HG02884 (cell line): ENCODE measurements around the gene KIF13A.
"Not testable (repeated sequence)": the region's sequence is repeated elsewhere in the genome, so short reads cannot be mapped to it uniquely, and the experiment has no call there.

Experiments
- ATAC-seq: cut with Tn5 transposase; IDR thresholded peaks from one replicate; pipeline ENCODE4 v1.9.1; 2021; ENCODE audit warnings: mild to moderate bottlenecking, moderate library complexity; ENCODE audit not compliant: unreplicated experiment

KIF13A gene

DNA sequence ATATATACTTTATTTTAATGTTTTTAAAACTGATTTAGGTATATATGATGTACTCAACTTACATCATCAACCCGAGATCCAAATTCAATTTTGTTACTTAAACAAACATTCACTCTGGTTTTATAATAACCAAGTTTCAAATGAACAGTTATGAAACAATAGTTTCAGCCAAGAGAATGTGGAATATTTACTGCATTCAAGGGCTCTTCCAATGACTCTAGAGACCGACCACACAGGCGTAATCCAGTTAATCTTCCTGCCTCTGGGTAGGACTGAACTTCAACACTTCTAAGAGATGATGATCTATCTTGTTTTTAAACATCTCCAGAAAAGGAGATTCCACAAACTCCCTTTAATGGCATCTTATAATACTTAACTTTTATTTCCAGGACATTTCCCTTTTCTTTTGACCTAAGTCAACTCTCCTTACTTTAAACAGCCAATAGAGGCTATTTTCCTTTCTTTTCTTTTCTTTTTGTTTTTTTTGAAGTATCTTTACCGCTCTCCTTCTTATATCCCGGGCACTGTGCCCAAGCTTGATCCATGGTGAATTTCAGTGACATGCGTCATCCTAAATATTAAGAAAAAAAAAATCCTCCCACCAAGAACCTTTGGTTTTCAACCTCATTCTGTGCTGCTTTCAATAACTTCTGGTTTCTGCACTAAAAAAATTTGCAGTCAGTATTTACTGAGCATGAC is 110.1 kb downstream of the KIF13A start:
- no peak for ATAC-seq

DNA sequence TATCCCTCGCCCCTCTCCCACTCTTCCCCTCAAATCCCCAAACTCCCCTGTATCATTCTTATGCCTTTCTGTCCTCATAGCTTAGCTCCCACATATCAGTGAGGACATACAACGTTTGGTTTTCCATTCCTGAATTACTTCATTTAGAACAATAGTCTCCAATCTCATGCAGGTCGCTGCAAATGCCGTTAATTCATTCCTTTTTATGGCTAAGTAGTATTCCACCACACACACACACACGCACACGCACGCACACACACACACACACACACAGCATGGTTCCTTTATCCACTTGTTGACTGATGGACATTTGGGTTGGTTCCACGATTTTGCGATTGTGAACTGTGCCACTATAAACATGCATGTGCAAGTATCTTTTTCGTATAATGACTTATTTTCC is 112.7 kb downstream of the KIF13A start:
- ATAC-seq, result no peak

DNA sequence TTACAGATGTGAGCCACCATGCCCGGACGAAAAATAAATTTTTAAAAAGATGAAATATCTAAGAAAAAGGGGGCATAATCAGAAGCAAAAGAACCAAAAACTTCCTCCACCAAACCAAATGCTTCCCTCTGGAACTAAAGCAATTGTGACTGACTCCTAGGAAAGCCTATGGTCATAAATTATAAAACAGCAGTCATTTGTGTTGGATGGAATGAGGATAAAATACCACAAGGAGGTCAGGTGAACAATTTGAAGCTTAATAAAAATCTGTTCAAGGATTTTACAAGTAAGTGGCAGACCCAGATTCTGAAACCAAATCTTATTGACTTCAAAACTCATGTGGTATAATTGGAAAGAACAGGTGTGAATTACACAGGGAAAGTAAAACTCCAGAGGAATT is 114.5 kb downstream of the KIF13A start:
- no peak for ATAC-seq

DNA sequence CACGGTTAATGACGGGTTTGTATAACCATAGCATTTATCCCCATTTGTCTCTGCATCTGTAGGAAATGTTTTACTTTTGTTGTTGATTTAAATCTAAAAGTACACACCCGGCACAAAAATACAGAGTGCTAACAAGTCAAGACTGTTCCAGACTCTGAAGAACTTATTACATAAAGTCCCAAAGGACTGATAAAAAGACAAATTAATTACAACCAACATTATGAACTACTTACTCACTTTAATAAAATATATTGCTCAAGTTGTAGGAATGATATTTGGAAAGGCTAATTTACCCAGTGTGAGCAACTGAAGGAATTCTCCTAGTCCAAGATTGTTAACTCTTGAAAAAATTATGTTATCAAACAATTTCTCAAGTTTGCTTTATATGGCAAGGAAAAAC is 115.6 kb downstream of the KIF13A start:
- no peak for ATAC-seq

DNA sequence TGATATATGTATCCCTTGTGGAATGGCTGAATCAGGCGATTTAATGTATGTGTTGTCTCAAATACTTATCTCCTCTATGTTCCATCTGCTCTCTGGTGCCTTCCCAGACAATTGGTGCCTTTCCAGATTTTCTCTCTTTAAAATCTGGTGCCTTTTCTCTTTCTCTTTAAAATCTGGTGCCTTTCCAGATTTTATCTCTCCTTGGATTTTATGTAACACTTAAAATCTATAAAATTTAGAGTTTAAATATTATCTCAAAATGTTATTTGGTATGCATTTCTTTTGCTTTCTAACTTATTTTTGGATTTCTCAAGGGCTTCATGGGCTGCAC is 116.3 kb downstream of the KIF13A start:
- ATAC-seq, result no peak

DNA sequence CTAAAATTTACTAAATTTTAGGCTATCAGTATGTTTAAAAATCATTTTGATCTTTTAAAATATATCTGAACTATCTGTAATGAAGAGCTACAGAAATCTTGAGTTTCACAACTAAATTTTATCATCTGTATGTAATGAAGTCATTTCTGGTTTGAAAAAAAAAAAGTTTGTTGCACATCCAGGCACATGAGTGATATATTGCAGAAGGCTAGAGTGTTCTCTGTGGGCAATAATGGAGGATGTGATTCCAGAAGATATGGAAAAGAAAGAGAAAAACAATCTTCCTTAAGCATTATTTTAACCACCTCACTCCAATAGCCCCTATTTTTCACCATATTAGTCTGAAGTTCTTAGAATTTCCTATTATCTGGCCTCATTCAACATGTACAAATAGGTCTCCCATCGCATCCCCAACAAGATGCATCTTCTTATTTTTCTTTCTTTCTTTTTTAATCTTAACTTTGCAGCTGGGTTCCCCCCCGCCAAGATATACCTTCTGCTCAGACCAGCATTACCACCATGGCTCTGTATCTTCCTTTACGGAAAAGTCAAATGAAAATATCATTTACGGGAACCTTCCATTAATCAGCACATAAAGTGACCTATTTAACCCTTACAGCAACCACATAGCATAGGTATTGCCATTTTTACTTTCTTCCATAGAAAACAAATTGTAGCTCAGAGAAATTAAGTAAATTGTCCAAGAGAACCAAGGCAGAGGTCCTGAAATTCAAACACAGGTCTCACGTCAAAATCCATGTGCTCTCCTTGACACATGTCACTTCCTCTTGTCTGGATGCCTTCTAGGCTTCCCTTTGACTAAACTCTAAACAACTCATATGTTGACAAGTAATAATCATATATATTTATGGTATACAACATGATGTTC is 116.9 kb downstream of the KIF13A start:
- no peak for ATAC-seq

DNA sequence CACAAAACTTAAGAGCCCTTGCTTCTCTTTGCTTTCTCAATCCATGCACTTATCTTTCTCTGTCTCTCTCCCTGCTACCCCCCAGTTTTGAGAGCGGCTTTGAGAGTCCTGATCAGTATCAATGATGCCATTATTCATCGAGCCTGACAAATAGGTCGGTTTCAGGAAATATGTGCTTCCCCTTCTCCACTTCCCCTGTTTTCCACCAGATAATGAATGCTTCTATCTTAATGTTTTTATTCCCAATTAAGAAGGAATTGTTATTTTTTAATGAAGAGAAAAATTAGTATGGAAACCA is 117.7 kb downstream of the KIF13A start:
- ATAC-seq, result no peak

DNA sequence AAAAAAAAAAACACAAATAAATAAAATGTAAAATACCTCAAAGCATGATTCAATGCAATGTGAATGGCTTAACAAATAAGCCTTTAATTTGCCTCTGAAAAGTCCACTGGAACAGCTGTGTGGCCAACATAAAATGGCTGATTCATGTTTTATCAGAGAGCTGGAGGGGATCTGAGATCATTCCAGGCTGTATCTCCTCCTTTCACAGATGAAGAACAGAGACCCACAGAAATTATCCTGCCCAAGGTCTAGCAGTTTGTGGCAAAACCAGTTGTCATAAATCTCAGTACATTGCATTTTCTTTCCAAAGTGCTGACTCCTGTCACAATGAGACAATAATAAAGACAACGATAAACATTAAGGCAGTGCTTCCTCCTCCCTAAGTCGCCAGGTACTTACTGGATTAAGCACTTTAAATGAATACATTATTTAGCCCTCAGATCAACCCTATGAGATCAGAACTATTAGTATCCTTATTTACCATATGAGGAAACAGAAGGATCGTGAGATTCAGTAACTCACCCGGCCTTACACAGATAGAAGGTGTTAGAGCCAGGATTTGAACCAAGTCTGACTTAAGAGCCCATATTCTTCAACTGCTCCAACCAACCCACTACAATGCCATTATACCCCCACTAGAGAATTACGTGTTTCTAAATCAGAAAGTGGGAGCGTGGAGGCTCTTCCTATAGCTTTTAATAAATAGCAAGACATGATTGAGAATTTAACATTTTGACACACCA is 118.3 kb downstream of the KIF13A start:
- no peak for ATAC-seq

DNA sequence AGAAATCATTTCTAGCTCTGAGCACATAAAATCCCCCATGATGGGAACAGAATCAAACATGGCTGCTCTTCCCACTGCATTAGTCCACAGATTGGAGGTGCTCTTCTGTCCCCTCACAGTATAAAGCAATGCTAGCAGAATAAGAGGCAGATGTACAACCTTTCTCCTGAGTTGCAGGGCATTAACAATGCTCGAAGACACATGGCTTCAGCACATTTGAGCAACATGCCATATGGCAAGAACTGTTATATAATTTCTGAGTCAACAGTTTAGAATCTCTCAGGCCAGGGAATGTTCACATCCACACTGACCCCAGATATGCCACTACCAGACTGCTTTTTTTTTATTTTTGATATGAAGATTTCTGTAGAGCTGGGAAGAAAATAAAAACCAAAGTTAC is 119.6 kb downstream of the KIF13A start:
- ATAC-seq, result no peak

DNA sequence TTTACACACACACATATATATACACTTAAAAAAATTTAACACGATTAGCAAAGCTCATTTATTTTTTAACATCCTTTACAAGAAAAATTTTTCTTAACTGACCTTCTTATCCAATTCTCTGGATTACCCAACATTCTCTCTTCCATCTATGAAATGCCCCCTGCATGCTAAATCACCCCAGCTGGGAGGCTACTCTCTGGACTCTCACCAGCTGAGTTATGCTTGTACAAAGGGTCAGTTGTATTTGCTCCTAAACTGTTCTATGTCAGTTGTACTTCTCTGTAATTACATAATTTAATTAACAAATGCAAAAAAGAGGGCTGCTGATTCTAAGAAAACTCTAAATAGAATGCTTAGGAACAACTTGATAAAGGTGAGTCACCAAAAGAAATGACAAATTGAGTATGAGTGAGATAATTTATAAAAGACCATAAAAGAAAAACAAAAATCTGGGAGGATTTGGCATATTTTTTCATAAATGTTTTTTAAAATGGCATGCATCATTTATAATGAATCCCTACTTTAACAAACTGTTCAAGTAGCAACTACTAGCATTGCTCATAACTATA is 120.5 kb downstream of the KIF13A start:
- ATAC-seq, result no peak

DNA sequence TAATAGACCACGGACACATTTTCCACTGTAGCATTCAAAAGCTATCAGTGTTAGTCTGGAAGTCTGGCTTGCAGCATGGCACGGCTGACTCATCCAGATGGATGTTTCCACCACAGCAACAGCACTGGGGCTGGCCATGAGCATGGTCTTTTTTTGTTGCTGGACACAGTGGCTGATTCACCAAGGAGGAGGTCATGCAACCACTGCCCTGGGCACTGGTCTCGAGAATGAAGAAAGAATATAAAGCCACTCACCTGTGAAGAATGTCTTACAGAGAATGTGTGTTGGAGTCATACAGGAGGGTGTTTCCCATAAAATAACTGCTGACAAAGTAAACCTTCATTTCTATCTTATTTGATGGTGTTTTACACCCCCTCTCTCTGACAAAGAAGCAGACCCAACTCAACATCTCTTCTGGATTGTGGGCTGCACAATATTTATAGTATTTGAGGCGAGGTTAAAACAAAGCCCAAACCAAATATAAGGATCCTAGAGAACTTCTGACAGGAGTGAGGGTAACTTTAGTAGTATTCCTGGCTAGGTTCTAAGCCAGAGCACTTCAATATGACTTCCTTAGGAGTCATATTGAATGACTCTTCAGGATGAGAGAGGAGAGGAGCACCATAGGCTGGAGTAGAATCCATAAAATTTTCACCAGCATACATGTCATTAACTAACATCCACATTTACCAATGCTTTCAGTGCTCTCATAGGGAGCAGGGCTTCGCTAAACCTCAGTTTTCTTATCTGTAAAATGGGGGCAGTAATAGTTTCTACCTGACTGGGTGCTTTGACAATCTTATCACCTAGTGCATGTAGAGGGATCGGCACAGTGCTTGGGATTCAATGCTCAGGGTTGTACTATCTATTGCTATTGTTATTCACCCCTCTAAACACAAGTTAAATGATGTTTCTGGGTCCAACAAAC is 121.4 kb downstream of the KIF13A start:
- no peak for ATAC-seq

DNA sequence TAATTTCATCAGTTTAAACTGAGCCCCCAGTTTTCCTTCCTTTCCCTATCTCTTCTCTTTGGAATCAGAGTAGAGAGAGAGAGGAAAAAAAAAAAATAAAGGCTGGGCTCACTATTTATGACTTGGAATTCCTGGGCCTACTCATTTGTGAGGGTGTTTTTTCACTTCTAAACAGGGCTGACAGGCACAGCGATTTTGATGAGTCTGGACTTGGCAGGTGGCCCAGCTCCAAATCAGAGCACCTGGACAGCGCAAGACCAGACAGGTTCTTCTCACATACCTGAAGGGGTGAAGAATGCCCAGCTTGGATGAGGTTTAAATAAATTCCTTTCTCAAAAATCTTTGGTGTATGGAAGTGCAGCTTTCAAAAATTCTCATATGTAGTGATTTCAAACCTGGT is 122.2 kb downstream of the KIF13A start:
- ATAC-seq, result no peak

DNA sequence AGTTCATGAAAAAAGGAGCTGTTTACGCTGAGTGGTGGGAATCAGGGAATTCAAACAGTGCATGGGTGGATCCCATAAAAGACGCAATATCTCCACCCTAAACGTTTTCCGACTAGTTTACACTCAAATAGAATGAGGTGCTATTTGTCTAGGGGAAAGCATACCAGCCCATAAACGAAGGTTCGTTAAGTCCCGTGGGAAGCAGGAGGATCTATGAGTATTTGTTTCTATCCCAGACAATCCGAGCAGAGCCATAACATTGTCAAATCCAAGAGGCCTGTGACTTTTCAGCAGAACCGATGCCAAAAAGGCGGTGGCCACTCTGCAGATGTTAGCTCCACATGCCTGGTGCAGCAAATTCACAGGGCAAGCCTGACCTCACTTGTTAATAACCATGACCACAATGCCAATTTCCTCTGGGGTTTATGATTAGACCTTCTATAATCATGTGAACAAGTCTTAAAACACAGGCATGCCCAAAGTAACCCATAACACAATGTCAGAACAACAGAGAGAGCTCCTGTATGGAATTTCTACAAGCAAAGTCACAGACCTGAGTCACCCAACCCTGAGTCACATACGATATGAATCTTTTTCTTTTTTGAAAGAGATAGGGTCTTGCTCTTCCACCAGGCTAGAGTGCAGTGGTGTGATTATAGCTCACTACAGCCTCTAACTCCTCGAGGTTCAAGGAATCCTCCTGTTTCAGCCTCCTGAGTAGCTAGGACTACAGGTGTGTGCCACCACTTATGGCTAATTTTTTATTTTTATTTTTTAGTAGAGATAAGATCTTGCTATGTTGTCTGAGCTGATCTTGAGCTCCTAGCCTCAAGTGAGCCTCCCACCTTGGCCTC is 123.3 kb downstream of the KIF13A start:
- ATAC-seq, result no peak

DNA sequence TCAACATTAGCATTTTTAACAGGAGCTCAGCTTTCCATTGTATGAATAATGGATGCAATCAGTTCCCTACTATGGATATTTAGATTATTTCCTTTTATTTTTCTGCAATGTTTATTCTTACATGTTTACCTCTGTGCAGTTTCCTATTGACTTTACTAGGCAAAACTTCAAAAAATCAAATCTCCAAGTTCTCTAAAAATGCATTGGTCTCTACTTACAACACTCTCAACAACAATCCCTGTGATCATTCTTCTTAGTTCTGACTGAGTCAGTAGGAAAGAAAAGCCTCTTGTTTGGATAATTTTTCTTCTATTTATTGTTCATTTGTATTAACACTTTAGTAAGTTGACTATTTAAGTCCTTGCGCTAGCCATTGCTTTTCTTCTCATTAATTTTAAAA is 126.1 kb downstream of the KIF13A start:
- ATAC-seq, result no peak

DNA sequence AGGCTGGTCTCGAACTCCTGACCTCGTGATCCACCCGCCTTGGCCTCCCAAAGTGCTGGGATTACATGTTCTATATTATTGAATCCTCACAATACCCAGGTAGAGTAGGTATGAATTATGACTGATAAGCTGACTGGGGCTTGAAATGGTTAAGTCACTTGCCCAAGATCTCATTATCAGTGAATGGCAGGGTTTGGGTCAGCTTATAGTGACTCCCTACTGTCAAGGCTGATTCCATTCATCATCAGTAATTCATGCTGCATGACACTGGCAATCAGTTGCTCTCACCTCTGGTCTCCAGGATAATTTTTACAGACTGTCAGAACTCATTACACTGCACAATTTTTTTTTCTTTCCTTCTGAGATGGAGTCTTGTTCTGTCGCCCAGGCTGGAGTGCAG is 127.6 kb downstream of the KIF13A start:
- ATAC-seq, result no peak

DNA sequence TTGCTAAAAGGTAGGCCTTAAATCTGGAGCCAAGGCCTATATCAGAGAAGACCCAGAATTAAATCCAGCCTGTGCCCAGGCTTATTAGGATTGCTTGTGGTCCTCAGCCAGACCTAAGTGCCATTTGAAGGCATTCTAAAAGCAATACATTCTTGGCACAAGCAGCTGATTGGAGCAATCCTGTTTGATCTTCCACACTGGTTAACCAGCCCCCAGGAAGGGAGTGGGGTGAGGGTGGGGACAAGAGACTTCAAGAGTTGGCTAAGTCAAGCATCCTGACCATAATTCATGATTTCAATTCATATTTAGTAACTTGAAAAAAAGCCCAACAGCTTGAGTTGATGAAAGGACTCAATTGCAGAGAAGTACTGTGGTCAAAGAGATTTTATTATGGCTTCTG is 128.9 kb downstream of the KIF13A start:
- ATAC-seq, result no peak

DNA sequence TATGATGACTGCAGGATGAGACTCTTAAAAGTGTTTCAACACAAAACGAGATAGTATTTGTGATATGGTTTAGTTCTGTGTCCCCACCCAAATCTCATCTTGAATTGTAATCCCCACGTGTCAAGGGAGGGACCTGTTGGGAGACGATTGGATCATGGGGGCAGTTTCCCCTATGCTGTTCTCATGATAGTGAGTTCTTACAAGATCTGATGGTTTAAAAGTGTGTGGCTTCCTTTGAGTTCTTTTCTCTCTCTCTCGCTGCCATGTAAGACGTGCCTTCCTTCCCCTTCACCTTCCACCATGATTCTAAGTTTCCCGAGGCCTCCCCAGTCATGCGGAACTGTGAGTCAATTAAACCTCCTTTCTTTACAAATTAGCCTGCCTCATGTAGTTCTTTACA is 130.2 kb downstream of the KIF13A start:
- not testable (repeated sequence) for ATAC-seq

DNA sequence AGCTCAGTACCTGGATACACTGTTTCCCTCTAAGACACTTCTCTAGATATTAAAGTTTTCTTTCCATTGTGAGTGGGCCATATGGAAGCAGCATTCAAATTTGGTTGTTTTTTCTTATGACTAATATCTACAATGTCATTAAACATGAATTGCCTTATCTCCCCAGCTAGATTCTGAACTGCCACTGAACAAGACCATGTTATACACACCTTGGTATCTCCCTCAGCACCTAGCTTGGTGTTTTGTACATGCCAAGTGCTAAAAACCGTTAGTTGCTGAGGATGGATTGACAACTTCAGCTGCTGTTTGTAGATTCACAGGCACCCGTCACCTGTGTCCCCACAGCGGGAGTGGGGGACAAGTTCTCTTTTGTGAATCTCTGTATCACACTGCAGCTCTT is 131.1 kb downstream of the KIF13A start:
- no peak for ATAC-seq

DNA sequence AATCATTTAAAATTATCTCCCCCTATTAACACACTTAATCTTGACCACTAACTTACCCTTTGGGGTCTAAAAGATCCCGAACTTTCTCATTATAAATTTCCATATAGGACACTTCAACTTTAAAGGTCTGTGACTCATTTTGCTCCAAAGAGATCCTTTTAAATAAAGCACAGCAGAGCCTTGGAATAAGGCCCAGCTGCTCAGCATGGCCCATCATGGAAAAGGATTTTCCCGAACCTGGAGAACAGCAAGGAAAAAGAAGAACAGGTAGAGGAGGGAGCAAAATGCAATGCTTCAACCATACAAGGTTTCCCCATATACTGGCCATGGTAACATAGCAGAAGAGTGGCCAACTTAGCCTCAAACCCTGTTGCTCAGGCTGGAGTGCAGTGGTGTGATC is 132.1 kb downstream of the KIF13A start:
- no peak for ATAC-seq

DNA sequence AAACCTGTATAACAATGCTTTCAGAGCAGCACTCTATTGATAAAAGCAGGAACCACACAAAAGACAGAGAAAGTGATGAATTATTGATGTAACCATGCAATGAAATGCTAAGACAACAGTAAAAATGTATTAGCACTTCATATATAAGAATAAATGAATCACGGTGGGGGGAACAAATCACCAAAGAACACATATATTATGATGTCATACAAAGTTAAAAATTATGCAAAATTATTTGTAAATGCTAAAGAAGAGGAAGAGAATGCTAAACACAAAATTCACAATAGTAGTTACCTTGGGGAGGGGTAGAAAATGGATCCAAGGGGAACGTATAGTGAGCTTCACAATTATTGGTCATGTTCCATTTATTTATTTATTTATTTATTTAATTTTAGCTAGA is 133.9 kb downstream of the KIF13A start:
- no peak for ATAC-seq
